Stimulated activated memory B cell treated with anti-CD40 and anti-IgM and Interleukin-4, amounts not matched to agents 10 μg/mL and 1 μg/mL and 100 μg/mL, for 72 hours (primary cell): Measurements from ENCODE around the gene PAGR1.
A peak's percentile ranks its signal among the peaks of the same experiment; 100 is the strongest.

Source experiments
- ATAC-seq: fragments of 150-1000 bp; cut with Tn5 transposase; 2 replicates; pipeline ENCODE4 v1.10.0; 2021
- H3K27ac Mint-ChIP-seq: one replicate; pipeline ENCODE4 v1.8.0; 2022; ENCODE audit warnings: mild to moderate bottlenecking, mixed read lengths
- H3K27me3 Mint-ChIP-seq: one replicate; pipeline ENCODE4 v1.8.0; 2022; ENCODE audit warnings: mixed read lengths
- H3K36me3 Mint-ChIP-seq: one replicate; pipeline ENCODE4 v1.8.0; 2022; ENCODE audit warnings: mixed read lengths
- H3K4me1 Mint-ChIP-seq: one replicate; pipeline ENCODE4 v1.8.0; 2022; ENCODE audit warnings: mixed read lengths
- H3K4me3 Mint-ChIP-seq: one replicate; pipeline ENCODE4 v1.8.0; 2022; ENCODE audit warnings: mild to moderate bottlenecking, moderate library complexity, mixed read lengths
- H3K9me3 Mint-ChIP-seq: one replicate; pipeline ENCODE4 v1.8.0; 2022; ENCODE audit warnings: mixed read lengths

PAGR1 gene

GRCh38 chr16:29836623-29837022 lies 20.7 kb downstream of the PAGR1 start:
- Mint-ChIP-seq H3K4me1 (no peaks in the 10 kb centered on the region), H3K9me3 (no peaks in the 10 kb centered on the region), H3K36me3 (peaks cover 61% of the 10 kb centered on the region), H3K27ac (no peak overlapping the region), H3K27me3 (no peaks in the 10 kb centered on the region), H3K4me3 (no peak overlapping the region)
- no peak for ATAC-seq

- no peak overlapping the region for H3K27ac Mint-ChIP-seq
- no peaks in the 10 kb centered on the region for H3K9me3 Mint-ChIP-seq
- H3K27me3 Mint-ChIP-seq, result no peaks in the 10 kb centered on the region
- no peak for ATAC-seq
- no peak overlapping the region for H3K4me3 Mint-ChIP-seq
- H3K4me1 Mint-ChIP-seq, result no peaks in the 10 kb centered on the region
- peaks cover 49% of the 10 kb centered on the region for H3K36me3 Mint-ChIP-seq
Measured at GRCh38 chr16:29837841-29838240, 21.9 kb downstream of the PAGR1 start.

- H3K27ac Mint-ChIP-seq, result no peak overlapping the region
Measured at GRCh38 chr16:29839822-29840221, 23.9 kb downstream of the PAGR1 start.

GRCh38 chr16:29840240-29840639 lies 24.3 kb downstream of the PAGR1 start:
- no peaks in the 10 kb centered on the region for H3K9me3 Mint-ChIP-seq
- H3K4me3 Mint-ChIP-seq, result no peak overlapping the region
- H3K27me3 Mint-ChIP-seq, result no peaks in the 10 kb centered on the region
- no peak overlapping the region for H3K27ac Mint-ChIP-seq
- no peaks in the 10 kb centered on the region for H3K4me1 Mint-ChIP-seq
- peaks cover 46% of the 10 kb centered on the region for H3K36me3 Mint-ChIP-seq
- no peak for ATAC-seq

More at GRCh38 chr16:29839822-29840221, 23.9 kb downstream of the PAGR1 start:
- ATAC-seq, result no peak
- no peaks in the 10 kb centered on the region for H3K27me3 Mint-ChIP-seq
- peaks cover 42% of the 10 kb centered on the region for H3K36me3 Mint-ChIP-seq
- H3K4me3 Mint-ChIP-seq, result no peak overlapping the region
- no peaks in the 10 kb centered on the region for H3K4me1 Mint-ChIP-seq
- no peaks in the 10 kb centered on the region for H3K9me3 Mint-ChIP-seq

GRCh38 chr16:29841631-29842030 lies 25.7 kb downstream of the PAGR1 start:
- Mint-ChIP-seq H3K27me3 (no peaks in the 10 kb centered on the region), H3K36me3 (peaks cover 48% of the 10 kb centered on the region), H3K4me3 (no peak overlapping the region), H3K4me1 (no peaks in the 10 kb centered on the region), H3K27ac (no peak overlapping the region), H3K9me3 (no peaks in the 10 kb centered on the region)
- no peak for ATAC-seq

- H3K27ac Mint-ChIP-seq, result peak overlapping the region; percentile 19
- no peaks in the 10 kb centered on the region for H3K27me3 Mint-ChIP-seq
- H3K4me3 Mint-ChIP-seq, result no peak overlapping the region
- no peaks in the 10 kb centered on the region for H3K4me1 Mint-ChIP-seq
- no peak for ATAC-seq
- no peaks in the 10 kb centered on the region for H3K9me3 Mint-ChIP-seq
- peaks cover 53% of the 10 kb centered on the region for H3K36me3 Mint-ChIP-seq
Measured at GRCh38 chr16:29842732-29843346, 26.9 kb downstream of the PAGR1 start.

- H3K4me3 Mint-ChIP-seq, result no peak overlapping the region
- H3K9me3 Mint-ChIP-seq, result no peaks in the 10 kb centered on the region
- no peak overlapping the region for H3K27ac Mint-ChIP-seq
- no peaks in the 10 kb centered on the region for H3K4me1 Mint-ChIP-seq
- ATAC-seq, result no peak
- H3K27me3 Mint-ChIP-seq, result no peaks in the 10 kb centered on the region
- peaks cover 60% of the 10 kb centered on the region for H3K36me3 Mint-ChIP-seq
Measured at GRCh38 chr16:29843931-29844330, 28.0 kb downstream of the PAGR1 start.

GRCh38 chr16:29844575-29845331 lies 28.8 kb downstream of the PAGR1 start:
- H3K27me3 Mint-ChIP-seq, result no peaks in the 10 kb centered on the region
- ATAC-seq, result no peak
- H3K27ac Mint-ChIP-seq, result peak overlapping the region; percentile 36
- no peaks in the 10 kb centered on the region for H3K4me1 Mint-ChIP-seq
- H3K9me3 Mint-ChIP-seq, result no peaks in the 10 kb centered on the region
- peaks cover 53% of the 10 kb centered on the region for H3K36me3 Mint-ChIP-seq
- H3K4me3 Mint-ChIP-seq, result no peak overlapping the region

- Mint-ChIP-seq H3K36me3 (peaks cover 46% of the 10 kb centered on the region), H3K27me3 (no peaks in the 10 kb centered on the region), H3K9me3 (no peaks in the 10 kb centered on the region), H3K4me1 (no peaks in the 10 kb centered on the region), H3K4me3 (no peak overlapping the region), H3K27ac (peak overlapping the region; percentile 36)
- no peak for ATAC-seq
Measured at GRCh38 chr16:29845656-29846055, 29.7 kb downstream of the PAGR1 start.

- no peaks in the 10 kb centered on the region for H3K9me3 Mint-ChIP-seq
- no peak overlapping the region for H3K4me3 Mint-ChIP-seq
- ATAC-seq, result peak; percentile 83
- H3K4me1 Mint-ChIP-seq, result no peaks in the 10 kb centered on the region
- no peaks in the 10 kb centered on the region for H3K27me3 Mint-ChIP-seq
- H3K36me3 Mint-ChIP-seq, result peaks cover 40% of the 10 kb centered on the region
- H3K27ac Mint-ChIP-seq, result no peak overlapping the region
Measured at GRCh38 chr16:29848420-29849297, 32.7 kb downstream of the PAGR1 start.

- Mint-ChIP-seq H3K36me3 (peaks cover 35% of the 10 kb centered on the region), H3K9me3 (no peaks in the 10 kb centered on the region), H3K4me3 (no peak overlapping the region), H3K4me1 (no peaks in the 10 kb centered on the region), H3K27me3 (no peaks in the 10 kb centered on the region), H3K27ac (no peak overlapping the region)
- ATAC-seq, result no peak
Measured at GRCh38 chr16:29849505-29849904, 33.6 kb downstream of the PAGR1 start.

GRCh38 chr16:29850998-29851397 lies 35.0 kb downstream of the PAGR1 start:
- ATAC-seq, result no peak
- H3K4me3 Mint-ChIP-seq, result no peak overlapping the region
- H3K4me1 Mint-ChIP-seq, result no peaks in the 10 kb centered on the region
- no peak overlapping the region for H3K27ac Mint-ChIP-seq
- no peaks in the 10 kb centered on the region for H3K9me3 Mint-ChIP-seq
- no peaks in the 10 kb centered on the region for H3K27me3 Mint-ChIP-seq
- H3K36me3 Mint-ChIP-seq, result peaks cover 20% of the 10 kb centered on the region

GRCh38 chr16:29852654-29853053 lies 36.7 kb downstream of the PAGR1 start:
- Mint-ChIP-seq H3K36me3 (peaks cover 11% of the 10 kb centered on the region), H3K4me1 (no peaks in the 10 kb centered on the region), H3K4me3 (no peak overlapping the region), H3K27me3 (no peaks in the 10 kb centered on the region), H3K9me3 (no peaks in the 10 kb centered on the region), H3K27ac (no peak overlapping the region)
- ATAC-seq, result no peak

- Mint-ChIP-seq H3K4me3 (no peak overlapping the region), H3K27me3 (no peaks in the 10 kb centered on the region), H3K27ac (no peak overlapping the region), H3K36me3 (peaks cover 16% of the 10 kb centered on the region), H3K4me1 (no peaks in the 10 kb centered on the region), H3K9me3 (no peaks in the 10 kb centered on the region)
- ATAC-seq, result no peak
Measured at GRCh38 chr16:29854520-29855100, 38.7 kb downstream of the PAGR1 start.

- Mint-ChIP-seq H3K9me3 (no peaks in the 10 kb centered on the region), H3K36me3 (peaks cover 24% of the 10 kb centered on the region), H3K27me3 (no peaks in the 10 kb centered on the region), H3K4me1 (peaks cover 20% of the 10 kb centered on the region), H3K4me3 (no peak overlapping the region), H3K27ac (no peak overlapping the region)
- no peak for ATAC-seq
Measured at GRCh38 chr16:29857133-29857760, 41.3 kb downstream of the PAGR1 start.
